ENCODE measurements around the gene BACE1-AS.

GRCh38 chr11:117295438-117296137, 4.4 kb downstream of the BACE1-AS start:
- TF ChIP-seq CTCF (IDR thresholded peaks at IDR 0.05), result no peak
- no peak for TF ChIP-seq POLR2A (IDR thresholded peaks at IDR 0.05)
